ENCODE data around the gene PRPF19.

Gene PRPF19

DNA sequence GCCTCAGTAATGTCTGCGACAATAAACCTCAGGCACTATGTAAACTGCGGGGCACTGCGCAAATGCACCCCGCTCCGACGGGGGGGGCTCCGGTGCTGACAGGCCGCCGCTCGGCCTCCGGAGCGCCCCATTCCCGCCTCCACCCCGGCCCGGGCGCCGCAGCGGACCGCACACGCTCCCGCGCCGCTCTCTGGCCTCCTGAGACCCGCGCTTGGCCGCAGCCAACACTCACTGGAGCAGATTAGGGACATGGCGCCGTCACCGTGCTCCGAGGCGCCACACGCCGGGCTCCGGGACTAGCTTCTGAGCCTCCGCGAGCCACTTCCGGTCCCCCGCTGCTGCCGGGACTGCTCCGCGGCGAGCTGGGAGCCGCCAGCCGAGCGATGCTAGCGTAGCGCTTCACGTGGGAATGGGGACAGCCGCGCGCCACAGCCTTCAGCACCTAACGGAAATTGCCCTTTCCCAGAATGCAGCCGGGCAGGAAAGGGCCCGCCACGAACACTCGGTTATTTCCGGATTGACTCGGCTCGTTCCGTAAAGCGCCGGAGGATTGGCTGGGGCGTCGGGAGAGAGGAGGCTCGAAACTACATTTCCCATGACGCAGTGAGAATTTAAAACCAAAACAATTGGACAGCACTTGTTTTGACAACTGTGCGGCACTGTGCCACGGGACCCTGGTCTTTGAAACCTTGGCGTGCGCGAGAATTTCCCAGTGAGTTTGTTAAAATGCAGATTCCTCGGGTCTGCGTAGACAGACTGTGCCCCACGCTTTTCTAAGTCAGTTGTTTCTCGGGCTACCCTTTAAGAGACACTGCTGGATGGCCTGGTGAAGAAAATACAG is at the start of gene PRPF19:
Gene PRPF19, minus strand, starts transcription at position 454 of the 841 bp plus-strand sequence. Its CDS starts 203 bp downstream, at position 251.
- in situ Hi-C loops (cut with HindIII; ENCODE audit: low sequenced_read_pairs): no loop called here

- in situ Hi-C loops (cut with HindIII; ENCODE audit: low sequenced_read_pairs): no loop called here
These were observed 49.2 kb upstream of the PRPF19 start for GRCh38 chr11:60955571-60955970.

GRCh38 chr11:60954421-60954820 is 48.0 kb upstream of the PRPF19 start:
- in situ Hi-C loops (cut with HindIII; ENCODE audit: low sequenced_read_pairs): no loop called here

DNA sequence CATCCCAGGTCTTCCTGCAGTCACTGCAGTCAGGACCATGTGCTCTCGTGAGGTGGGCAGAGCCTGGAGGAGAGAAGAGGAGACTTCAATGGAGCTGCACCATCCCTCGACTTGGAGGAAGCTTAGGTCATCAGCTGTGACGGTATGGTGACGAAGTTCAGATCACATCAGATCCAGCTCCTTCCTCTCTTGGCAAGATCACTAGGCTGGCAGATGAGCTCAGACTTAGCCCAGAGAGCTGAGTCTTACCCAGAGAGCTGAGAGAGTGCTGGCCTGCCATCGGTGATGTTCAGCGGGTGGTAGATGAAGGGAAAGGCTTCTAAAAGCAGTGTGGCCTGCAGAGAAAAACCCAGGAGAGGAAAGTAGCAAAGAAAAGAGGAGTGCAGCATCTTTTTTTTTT is 47.4 kb upstream of the PRPF19 start:
- in situ Hi-C loops (cut with HindIII; ENCODE audit: low sequenced_read_pairs): no loop called here

DNA sequence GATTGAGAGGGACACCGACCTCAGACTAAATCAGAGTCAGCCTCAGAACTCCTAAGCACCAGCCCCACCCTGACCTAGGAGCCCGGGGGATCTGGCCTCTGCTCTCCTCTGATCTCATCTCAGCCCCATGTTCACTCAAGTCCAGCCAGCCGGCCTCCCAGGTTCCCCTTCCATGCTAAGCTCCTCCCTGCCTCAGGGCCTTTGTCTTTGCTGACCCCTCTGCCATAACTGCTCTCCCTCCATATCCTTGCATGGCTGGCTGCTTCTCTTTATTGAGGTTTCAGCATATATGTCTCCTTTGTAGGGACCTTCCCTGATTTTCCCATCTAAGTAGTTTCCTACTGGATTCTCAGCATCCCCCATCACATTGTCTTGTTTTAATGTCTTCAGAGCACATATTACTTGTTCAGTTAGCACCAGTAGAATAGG is 46.4 kb upstream of the PRPF19 start:
- in situ Hi-C loops (cut with HindIII; ENCODE audit: low sequenced_read_pairs): no loop called here

GRCh38 chr11:60951904-60952741 is 45.7 kb upstream of the PRPF19 start, which contains the start of gene SLC15A3:
Gene SLC15A3 (minus strand): TSS chr11:60952176. CDS start chr11:60951551, 625 bp downstream.
- in situ Hi-C loops (cut with HindIII; ENCODE audit: low sequenced_read_pairs): no loop called here

DNA sequence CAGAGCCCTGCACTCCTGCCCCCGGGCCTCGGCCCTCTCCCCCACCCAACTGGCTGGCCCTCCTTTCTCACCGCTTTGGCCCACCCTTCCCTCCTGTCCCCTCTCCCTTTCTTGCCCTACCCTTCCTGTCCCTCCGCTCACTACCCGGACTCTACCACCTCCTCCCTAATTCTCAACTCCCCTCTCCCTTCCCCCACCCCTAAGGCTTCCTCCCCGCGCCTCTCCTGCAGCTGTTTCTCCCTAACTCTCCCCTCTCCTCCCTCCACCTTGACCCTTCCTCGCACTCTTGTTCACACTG is 45.2 kb upstream of the PRPF19 start:
- in situ Hi-C loops (cut with HindIII; ENCODE audit: low sequenced_read_pairs): no loop called here

DNA sequence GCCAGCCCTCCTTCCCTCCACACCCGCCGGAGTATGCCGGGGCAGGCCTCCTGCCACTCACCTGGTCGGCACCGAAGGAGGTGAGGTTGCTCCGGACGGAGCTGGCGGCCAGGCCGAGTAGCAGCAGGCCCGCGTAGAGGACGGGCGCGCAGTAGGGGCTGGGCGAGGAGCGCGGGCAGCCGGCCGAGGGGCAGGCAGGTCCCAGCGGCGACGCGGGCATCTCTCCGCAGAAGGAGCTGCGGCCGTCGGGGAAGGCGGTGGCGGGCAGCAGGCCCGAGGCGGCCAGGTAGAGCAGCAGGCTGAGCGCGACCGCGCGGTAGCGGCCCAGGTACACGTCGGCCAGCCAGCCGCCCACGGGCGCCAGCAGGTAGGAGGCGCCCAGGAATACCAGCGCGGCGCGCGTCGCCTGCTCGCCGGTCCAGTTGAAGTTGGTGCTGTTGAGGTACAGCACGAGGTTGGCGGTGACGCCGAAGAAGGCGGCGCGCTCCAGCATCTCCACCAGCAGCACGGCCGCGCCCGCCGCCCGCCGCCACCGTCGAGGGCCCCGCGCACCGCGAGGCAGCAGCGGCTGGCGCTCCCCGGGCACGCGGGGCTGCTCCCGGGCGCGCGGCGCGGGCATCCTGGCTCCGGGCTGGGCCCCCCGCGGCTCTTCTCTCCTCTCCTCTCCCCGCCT is 44.7 kb upstream of the PRPF19 start:
- in situ Hi-C loops (cut with HindIII; ENCODE audit: low sequenced_read_pairs): no loop called here

DNA sequence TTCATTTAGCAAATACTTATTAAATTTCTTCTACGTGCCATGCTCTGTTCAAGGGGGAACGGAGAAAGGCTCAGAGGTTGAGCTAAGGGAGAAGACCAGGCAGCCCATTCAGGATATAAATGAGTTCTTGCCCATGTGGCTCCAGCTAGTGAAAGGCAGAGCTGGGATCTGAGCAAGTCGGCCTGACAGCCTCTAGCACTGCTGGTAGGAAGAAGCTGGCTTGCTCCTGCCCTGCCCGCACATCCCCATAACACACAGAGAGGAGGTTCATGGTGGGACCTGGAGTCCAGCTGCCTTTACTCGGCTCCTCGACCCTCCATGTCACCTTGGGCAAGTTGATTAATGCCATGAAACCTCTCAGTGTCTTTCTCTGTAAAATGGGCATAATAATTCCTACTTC is 43.6 kb upstream of the PRPF19 start:
- in situ Hi-C loops (cut with HindIII; ENCODE audit: low sequenced_read_pairs): no loop called here

DNA sequence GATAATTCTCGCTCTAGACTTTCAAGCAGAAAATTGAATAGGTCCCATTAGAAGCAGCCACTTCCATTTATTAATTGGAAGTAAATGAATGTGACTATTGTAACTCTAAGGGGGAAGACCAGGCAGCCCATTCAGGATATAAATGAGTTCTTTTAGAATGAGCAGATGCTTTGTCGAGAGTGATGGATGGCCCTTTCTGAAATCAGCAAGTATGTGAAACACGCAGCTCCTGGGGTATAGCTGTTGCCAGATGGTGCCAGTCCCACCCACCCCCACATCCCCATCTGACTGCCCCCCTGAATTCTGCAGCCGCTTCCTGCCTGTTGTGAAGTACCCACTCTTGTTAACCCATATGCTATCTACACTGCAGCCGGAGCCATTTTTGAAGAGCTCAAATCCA is 41.9 kb upstream of the PRPF19 start:
- in situ Hi-C loops (cut with HindIII; ENCODE audit: low sequenced_read_pairs): no loop called here

DNA sequence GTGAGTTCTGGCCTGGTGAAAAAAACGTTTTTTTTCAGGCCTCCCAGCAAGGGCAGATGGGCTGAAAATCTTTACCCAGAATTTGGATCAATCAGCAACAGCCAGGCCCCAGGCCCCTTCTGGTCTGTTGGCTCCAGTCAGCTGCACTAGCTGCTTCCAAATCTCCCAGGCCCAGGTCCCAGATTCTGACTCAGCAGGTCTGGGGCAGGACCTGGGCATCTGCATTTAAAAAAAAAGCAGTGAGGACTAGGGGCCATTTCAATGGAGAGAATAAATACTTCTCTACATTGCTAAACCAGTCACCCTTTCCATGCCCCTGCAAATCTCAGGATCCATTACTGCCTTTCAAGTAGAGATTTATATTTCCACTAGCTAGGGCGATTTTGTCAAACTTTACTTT is 41.3 kb upstream of the PRPF19 start:
- in situ Hi-C loops (cut with HindIII; ENCODE audit: low sequenced_read_pairs): no loop called here

DNA sequence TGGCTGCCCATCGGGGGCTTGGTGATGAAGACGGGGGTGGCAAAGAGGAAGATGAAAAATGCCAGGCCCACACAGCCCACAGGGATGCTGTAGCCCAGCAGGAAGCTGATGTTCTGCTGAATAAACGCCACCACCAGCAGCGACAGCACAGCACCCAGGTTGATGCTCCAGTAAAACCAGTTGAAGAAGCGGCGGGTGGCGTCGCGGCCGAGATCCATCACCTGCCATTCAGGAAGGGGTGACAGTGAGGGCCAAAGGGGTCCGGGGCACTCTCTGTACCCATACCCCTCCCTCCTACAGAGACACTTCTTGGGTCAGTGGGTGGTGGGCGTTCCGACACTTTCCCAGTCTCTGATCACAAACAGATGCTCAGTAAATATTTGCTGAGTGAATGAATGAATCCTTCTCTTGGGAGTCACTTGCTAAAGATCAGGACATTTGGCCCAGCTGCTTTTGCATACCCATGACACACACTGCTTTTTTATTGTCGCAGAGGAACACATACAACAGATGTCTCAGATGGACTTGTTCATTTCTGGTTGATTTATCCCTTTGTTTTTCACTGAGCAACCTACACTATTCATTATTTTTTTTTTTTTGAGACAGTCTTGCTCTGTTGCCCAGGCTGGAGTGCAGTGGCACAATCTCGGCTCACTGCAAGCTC is 40.3 kb upstream of the PRPF19 start:
- in situ Hi-C loops (cut with HindIII; ENCODE audit: low sequenced_read_pairs): no loop called here

DNA sequence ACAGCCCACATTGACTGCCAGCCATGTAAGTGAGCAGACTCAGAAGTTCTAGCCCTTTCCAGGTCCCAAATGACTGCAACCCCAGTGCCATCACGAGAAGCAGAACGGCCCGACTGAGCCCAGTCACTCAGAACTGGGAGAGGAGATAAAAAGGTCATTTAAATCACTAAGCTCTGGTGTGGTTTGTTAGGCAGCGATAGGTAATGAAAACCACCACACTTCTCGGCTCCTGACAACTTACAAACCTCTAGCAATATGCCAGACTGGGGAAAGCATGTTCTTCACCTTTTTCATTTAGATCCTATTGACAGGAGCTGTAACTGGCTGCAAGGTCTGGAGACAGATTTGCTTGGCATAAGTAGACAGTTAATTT is 38.9 kb upstream of the PRPF19 start:
- in situ Hi-C loops (cut with HindIII; ENCODE audit: low sequenced_read_pairs): no loop called here

GRCh38 chr11:60944490-60945294 is 38.3 kb upstream of the PRPF19 start:
- in situ Hi-C loops (cut with HindIII; ENCODE audit: low sequenced_read_pairs): no loop called here

- in situ Hi-C loops (cut with HindIII; ENCODE audit: low sequenced_read_pairs): no loop called here
These were observed 36.7 kb upstream of the PRPF19 start for GRCh38 chr11:60942970-60943565.

DNA sequence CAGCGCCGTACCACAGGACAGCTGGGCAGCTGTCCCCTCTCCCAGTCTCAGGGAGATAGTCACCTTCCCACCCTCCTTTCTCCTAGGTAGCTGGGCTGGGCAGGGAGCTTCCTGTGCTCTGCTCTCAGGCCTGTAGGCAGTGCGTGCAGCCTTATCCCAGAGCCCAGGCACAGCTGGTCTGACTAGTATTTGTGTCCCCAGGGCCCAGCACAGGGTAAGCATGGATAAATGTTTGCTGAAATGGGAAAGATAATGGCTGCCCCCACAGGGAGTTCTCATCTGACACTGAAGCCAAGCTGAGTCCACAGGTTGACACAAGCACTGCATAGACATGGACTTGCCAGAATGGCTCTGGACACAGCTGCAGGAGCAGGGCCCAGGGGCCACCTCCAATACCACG is 35.8 kb upstream of the PRPF19 start:
- in situ Hi-C loops (cut with HindIII; ENCODE audit: low sequenced_read_pairs): no loop called here

GRCh38 chr11:60941371-60942119 is 35.2 kb upstream of the PRPF19 start:
- in situ Hi-C loops (cut with HindIII; ENCODE audit: low sequenced_read_pairs): no loop called here

DNA sequence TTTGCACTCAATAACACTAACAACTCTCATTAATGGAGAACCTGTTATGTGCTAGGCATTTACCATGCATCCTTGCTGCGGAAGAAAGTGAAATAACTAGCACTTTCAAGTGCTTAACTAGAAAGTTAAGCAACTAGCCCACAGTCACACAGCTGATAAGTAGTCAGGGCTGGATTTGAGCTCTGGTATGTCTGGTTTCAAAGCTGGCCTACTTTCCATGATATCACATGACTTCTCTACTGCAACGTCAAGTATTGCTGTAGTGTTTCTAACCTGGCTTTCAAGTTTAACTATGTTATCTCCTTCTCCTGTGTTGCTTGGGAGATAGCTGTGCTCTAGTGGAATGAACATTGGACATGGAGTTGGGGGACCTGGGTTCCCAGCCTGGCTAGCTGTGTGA is 33.5 kb upstream of the PRPF19 start:
- in situ Hi-C loops (cut with HindIII; ENCODE audit: low sequenced_read_pairs): no loop called here

- in situ Hi-C loops (cut with HindIII; ENCODE audit: low sequenced_read_pairs): no loop called here
These were observed 32.9 kb upstream of the PRPF19 start for GRCh38 chr11:60939301-60939700.
